ENCODE measurements around the gene NCAM2.

NCAM2 gene

DNA sequence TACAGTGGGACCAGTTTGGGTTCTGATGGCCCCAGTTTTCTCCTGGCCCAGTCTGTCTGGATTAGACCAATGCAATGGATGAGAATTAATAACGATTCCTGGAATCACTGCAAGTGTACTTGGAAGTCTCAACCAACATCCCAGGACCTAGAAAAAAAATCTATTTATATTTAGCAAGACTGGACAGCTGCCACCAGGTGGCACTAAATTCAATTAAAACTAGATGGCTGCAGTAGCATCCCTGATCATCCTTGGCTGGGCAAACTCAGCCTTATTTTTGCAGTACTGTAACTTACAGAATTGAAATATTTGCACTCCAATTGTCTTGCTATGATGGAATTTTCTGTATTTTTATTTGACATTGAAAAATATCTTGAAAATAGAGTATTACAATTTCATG, 165.7 kb downstream of the NCAM2 start:
- peak; percentile 9 for DNase-seq (ENCODE audit: insufficient read length, low spot score)
- FAIRE-seq, result no peak

DNA sequence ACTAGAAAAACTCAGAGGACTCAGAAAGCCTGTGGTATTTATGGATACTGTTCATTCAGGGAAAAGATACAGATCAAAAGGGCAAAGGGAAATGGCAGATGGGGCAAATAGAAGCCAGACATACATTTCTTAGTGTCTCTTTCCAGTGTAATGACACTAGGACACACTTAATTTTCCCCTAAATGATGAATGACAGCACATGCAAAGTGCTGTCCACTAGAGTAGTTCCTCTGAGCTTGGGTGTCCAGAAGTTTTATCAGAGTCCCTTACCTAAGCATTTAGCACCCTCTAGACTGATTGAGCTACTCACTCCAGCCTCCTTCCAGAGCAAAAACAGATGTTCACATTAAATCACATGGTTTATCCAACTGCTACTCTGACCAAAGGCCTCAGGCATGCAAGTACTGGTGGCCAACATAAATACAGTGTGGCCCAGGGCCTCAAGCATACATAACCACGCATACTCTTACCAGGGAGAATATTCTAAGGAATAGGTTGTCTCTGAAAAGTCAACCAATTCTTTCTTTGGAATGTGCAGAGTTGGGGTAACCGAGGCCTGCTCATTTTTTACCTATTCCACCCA, 166.9 kb downstream of the NCAM2 start:
- DNase-seq (ENCODE audit: insufficient read length, low spot score) (no peak), FAIRE-seq (no peak)

DNA sequence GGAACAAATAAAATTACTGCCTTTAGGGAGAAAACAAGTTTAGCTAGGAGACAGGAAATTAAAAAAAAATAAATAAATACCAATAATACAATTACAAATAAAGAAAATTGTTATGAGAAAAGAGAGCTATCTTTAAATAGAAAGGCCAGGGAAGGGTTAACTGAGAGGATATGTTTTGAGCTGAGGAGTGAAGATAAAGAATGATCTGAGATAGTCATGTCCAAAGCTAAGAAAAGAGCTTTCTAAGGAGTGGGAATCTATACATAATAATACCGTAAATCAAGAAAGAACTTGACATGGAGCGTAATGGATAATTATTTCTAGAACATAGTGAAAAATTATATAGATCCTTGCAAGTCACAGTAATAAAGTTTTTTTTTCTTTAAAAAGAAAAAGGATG, 176.5 kb downstream of the NCAM2 start:
- FAIRE-seq (no peak), DNase-seq (ENCODE audit: insufficient read length, low spot score) (no peak)

DNA sequence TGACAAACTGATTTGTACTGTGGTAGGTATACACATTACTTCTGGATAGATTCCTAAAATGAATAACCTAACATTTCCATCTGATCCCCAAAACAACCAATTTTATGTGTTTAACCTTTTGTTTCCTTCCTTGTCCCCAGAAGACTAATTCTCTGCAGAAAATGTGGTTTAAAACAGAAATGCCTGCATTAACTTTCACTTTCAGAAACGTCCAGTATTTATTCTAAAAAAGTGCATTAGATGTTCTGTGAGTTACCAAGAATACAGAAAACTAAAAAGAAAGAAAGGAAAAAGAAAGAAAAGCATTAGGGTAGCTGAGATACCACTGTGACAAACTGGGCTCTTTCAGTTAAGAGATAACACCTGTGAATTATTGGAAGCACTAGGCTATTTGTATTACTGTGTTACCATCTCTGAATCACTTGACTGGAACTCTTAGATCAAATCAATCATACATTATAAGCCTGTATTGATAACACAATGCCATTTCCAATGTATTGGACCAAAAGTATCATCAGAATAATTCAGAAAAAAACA, 177.7 kb downstream of the NCAM2 start:
- FAIRE-seq (no peak), DNase-seq (ENCODE audit: insufficient read length, low spot score) (no peak)

DNA sequence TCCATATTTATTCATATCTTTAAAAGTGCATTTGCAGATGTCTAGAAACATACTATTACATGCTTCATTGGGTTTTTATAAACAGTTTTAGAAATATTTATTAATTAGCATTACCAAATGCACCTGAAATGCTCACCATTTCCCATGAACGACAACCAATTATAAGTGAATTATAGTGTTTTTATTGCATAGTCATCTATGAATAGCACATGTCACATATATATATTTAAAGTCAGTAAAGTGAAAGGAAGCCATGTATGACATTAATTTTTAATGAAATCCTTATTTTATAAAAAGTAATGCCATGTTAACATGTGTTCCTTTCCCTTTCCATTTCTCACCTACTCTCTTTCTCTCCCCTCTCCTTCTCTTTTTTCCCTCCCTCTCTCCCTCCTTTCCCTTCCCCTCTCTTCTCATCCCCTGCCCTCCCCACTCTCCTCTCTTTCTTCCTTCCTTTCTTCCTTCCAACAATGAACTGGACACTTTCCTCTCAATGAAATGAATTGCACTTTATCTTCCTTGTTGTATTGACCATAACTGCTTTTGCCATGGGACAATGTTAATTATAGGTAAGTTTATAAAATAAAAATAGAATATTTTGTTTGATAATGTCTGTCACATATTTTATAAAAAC, 179.3 kb downstream of the NCAM2 start:
- DNase-seq (ENCODE audit: insufficient read length, low spot score) (no peak), FAIRE-seq (no peak)

DNA sequence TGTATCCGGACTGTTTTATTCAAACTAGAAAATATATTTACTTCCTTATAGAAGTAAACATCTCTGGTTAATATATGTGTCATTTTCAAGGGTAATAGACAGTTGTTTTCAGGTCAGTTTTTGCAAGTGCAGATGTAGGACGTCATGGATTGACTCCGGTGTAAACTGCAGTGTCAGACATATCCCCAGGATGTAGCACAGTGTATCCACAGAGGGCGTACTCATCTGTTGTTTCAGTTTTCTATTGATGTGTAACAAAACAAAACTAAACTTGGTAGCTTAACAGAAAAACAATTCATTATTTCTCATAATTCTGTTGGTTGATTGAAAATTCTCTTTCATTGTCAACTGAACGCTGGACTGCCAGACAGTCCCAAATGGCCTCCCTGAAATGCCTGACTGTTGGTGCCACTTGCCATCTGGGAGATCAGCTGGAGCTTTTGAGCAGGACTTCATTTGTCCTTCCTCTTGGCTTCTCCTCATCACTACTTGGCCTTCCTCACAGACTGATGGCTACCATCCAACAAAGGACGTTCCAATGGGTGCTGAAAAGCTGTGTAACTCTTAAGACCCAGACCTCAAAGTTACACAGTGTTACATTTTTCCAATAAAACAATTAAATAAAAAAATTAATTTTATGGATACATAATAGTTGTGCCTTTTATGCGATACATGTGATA, 181.6 kb downstream of the NCAM2 start:
- no peak for FAIRE-seq

DNA sequence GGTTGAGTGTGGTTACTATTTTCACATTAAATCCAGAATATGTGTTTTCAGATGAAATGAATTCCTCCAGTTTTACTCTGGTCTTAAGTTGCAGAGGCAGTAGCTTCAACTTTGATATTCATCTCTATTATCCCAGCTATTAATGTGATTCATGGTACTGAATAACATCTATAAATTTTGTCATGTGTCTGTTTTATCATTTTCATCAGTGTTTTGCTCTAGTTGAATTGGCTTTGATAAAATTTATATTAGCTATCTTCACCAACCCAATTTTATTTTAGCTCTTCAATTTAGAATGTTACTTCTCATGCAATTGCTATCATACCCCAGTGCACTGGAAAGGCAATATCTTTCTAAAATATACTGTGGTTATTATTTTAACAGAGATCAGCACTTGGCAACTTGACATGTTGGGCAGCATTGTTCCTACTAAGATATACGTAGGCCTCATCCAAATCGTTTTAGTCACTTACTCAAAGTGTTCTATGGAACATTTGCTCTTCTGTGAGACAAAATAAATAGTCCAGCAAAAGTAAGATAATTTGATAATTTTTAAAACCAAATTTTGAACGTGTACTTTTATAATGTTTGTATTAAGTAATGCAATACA, 184.3 kb downstream of the NCAM2 start:
- FAIRE-seq (no peak), DNase-seq (ENCODE audit: insufficient read length, low spot score) (no peak)

More for the DNA sequence above, 181.6 kb downstream of the NCAM2 start:
- no peak for DNase-seq (ENCODE audit: insufficient read length, low spot score)

DNA sequence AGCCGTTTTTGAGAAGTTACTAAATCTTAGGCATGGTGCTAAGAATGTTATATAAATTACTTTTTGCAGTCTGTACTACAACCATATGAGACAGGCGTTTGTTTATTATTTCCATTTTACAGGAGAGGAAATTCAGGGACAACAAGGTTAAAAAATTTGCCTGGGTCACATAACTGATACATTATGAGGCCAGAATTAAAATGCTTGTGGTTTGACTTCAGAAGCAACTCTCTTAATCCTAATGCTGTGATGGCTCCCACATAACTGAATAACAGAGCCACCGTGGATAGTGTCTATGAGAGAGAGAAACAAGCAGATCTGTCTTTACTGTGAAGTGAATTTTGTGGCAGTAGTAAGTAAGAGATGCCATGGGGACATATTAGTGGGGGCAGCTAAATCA, 184.9 kb downstream of the NCAM2 start:
- DNase-seq (ENCODE audit: insufficient read length, low spot score), result no peak
- no peak for FAIRE-seq

DNA sequence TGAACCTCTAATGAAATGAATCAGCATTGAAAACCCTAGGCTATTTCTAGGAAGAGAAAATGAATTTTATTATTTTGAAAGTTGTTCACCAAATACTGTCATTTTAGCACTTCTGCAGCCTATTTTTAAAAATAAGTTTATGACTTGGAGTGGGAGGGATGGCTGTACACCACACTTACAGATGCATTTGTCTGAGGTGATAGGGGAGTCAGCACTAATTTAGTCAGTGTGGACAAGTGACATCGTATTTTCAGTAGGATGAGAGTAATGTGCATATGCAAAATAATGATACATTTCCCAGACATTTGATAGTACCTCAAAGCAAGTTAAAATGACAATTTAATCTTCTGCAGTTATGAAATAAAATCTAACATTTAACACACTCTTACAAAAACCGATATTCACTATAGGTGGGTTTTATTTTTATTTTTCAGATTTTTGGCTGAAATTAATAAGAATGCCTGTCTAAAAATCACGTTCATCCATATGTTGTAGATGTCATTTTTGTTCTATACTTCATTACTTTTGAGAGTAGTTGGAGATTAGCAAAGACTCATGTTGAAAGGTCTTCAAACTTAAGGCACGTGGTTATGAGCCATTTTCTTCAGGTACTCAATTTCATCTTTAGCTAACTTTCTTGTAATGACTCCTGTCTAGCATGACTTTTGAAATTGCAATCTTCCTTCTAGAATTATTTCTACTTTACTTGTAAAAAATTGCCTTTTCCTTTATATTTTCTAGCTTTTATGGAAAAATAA, 186.7 kb downstream of the NCAM2 start:
- DNase-seq (ENCODE audit: insufficient read length, low spot score), result no peak
- no peak for FAIRE-seq

DNA sequence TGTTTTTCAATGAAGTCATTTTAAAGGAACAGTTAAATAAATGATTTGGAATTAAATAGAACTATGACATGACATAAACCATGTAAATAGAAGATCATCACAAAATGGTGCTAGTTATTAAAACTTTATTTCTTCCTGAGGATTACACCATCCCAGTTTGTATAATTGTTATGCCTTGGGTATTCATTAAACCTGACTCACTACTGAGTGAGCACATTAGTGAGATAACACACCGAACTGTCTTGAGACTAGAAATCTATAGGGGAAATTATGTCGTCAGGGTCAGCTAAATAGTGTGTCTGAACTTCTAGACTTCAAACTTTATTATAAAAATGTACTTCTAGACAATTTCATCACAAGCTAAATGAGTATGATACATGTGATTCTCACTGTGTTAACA, 189.4 kb downstream of the NCAM2 start:
- DNase-seq (ENCODE audit: insufficient read length, low spot score) (no peak), FAIRE-seq (no peak)

DNA sequence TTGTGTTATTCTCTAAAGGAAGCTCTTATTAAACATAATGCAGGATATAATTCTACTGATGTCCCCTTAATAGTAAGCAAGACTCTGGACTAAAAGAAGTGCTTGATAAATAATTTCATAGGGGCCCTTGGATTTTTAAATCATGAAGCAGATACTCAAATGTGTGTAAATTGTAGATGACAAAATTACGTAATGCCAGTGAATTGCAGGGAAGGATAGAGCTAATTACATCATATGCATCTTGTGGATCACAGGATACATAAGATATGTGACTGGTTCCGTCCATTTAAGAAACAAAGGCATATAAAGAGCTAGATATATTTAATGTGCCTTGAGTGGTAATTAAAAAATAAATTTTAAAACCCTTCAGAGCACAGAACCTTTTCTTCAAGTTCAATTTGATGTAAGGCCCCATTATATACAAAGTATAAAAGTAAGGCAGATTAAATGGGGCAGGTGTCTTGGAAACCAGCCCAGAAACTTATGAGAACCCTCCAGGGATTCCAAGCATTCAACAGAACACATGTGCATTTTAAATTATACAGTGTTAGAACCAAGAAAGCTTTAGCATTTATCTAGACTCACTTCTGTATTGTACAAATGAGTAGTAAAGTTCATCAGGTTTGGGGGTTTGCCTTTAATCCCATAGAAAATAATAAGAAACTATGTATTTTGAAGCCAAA, 190.4 kb downstream of the NCAM2 start:
- no peak for FAIRE-seq
- no peak for DNase-seq (ENCODE audit: insufficient read length, low spot score)

DNA sequence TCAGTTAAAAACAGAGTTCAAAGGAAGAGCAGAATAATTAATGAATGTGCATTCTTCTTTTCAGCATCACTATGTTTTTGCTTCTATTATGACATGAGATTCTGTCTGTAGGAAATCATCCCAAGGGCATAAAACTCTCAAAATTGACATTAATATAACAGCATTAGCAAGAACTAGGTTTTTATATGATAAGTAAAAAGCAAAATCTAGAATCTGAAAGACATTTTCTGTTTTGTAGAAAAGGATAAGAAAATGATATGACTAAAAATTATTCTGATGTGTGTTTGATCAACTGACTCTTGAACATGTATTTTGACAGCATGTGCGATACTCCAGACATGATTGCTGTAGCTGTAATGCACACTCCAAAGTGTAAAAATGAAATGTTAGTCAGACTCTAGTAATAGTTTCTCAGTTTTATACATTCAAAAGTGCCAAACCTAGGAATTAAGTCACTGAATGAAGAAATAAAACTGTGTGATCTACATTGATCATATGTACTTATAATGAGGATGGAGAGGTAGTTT, 197.3 kb downstream of the NCAM2 start:
- FAIRE-seq (no peak), DNase-seq (ENCODE audit: insufficient read length, low spot score) (no peak)

DNA sequence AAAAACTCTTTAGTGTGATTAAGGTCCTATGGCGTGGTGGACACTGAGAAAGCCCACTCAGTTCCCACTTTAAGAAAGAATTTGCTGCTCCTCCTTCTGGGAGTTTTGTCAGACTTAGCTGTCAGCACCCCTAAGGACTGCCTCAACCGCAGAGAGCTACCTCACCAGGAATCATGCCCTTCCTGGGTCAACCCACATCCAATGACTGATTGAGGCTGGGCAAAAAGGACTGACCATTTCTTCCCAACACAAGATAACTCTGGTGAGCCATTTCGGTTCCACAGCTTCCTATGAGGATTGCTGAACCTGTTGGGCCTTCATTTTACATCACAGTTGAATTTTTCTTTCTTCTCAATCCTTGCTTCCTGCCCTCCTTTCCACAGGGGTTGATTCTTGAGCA, 197.9 kb downstream of the NCAM2 start:
- DNase-seq (ENCODE audit: insufficient read length, low spot score) (no peak), FAIRE-seq (no peak)

DNA sequence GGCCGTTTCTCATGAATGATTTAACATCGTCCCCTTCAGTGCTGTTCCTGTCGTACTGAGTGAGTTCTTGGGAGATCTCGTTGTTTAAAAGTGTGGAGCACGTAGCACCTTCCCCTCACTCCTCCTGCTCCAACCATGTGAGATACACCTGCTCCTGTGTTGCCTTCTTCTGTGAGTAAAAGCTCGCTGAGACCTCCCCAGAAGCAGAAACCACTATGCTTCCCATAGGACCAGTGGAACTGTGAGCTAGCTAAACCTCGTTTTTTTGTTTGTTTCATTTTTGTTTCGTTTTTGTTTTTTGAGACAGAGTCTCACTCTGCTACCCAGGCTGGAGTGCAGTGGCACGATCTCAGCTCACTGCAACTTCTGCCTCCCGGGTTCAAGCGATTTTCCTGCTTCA, 198.6 kb downstream of the NCAM2 start:
- DNase-seq (ENCODE audit: insufficient read length, low spot score) (no peak), FAIRE-seq (no peak)

DNA sequence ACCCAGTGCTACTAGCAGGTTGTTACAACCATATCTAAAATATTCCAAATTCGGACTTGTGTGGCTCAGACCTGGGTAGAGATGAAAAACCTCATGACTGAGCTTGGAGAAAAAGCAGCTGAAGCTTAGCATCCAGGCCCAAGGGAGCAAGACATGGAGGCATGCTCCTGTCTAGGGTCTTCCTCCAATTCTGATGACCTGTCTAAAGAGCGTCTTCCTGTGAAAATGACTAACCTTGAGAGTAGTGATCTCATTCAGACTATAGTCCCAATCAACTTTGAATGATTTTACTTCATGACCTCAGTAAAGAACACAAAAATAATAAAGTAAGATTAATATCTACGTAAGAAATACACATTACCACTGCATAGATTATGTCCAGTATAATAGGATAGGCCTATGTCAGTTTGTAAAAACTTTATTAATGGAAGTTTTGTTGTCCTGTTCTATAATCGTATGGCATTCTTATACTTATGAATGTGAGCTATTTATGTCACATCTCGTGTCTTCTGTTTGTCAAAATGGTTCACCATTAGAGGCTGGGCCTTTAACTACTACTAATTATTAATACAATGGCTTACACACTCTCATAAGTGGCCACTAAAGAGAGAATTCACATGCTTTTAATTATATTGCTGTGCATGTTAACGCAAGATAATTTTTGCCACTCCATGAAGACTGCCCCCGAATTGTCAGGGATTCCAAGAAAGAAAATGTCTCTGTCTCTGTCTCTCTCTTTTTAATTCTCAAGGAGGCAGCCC, 201.3 kb downstream of the NCAM2 start:
- DNase-seq (ENCODE audit: insufficient read length, low spot score) (no peak), FAIRE-seq (no peak)

DNA sequence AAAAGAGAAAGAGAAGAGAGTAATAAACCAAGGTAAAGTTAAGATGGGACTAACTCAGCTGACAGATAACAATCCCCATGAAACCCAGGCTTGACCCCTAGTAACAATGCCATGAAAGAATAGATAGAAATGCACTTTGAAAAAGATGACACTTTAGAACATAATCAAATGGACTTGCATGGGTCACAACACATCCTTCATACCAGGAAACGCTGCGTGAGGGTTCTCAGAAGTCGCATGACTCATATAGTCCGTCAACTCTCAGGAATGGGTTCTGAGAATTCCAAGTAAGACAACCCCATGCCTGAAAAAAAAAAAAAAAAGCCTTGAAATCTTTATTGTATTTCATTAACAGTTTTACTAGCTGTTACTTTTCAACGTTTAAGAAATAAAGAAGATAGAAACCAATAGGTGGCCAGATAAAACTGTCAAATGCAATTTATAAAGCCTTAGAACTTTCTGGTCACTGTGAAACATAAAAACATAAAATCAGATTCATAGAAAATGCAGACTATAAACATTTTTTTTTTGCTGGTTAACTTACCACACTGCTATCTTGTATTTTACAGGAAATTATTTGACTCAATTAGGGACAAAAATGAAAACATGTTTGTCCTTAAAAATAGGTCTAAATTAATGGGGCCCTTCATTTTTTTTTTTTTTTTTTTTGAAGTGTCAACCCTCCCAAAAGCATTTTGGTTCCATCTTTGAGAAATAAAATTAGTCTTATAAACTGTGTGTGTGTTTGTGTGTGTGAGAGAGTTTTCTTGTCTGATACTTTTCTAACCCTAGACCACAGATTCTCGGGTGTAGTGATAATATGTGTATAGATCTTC, 202.1 kb downstream of the NCAM2 start:
- FAIRE-seq, result no peak
- no peak for DNase-seq (ENCODE audit: insufficient read length, low spot score)

DNA sequence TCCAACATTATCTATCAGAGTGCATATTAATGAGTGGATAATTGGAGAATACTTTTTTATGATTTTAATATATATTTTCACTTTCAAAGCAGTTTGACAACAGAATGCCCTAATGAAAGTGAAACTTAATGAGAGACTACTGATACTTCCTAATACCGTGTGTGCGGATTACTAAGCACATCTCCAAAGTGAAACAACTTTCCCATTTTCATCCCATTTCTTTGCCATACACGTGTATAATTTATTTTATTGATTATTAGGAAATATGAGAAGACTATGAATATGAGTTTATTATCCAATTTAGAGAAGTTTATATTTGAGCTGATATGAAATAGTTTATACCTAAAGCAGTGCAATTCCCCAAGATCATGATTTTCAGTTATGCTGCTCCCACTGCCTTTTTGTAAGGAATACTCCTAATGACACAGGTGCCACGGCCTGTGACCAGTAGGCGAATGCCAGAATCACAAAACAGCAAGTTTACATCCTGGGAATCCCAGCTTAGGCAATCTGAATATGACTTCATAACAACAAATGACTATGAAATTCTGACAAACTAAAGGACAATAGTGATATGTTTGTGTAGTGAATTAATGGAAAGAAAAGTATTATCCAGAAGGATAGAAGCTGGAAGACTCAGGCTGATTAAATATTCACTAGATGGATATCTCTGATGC, 202.9 kb downstream of the NCAM2 start:
- FAIRE-seq (no peak), DNase-seq (ENCODE audit: insufficient read length, low spot score) (no peak)

DNA sequence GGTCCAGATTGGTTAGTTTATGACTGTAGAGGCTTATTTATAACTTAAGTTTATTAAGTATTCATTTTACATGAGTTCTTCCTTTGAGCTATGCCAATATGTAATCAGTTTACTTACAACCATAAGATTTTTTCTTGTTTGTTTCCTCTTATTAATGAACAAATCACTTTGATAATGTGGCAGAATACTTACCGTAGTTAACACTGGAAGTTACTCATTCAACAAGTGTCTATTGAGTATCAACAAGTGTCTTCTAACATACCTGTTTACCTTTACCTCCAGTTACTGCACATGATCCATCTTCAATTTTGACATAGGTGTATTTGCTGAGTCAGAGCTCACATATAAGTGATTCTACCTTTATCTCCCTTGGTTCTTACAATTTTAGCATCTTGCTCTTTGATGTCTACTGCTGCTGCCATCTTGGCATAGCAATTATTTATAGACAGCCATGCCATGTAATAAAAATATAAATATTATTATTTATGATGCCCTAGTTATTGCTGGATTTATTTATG, 205.7 kb downstream of the NCAM2 start:
- no peak for DNase-seq (ENCODE audit: insufficient read length, low spot score)
- no peak for FAIRE-seq

All from GM19239 (cell line).